Measurements from ENCODE around the gene RAPGEF6.

GRCh38 chr5:131457193-131457592 lies 177.8 kb downstream of the RAPGEF6 start:
- no peak for TF ChIP-seq CTCF (optimal IDR thresholded peaks at IDR 0.05 in 1 of 3, IDR thresholded peaks at IDR 0.05 in 1 of 3, conservative IDR thresholded peaks at IDR 0.05 in 1 of 3; ENCODE audit: extremely low read depth in 1 of 3, insufficient read depth in 2 of 3, low read length in 3 of 3)
- TF ChIP-seq EZH2 (IDR thresholded peaks at IDR 0.05; ENCODE audit: low read length) = no peak

Data from keratinocyte (primary cell).